Activated CD8-positive, alpha-beta memory T cell treated with anti-CD3 and anti-CD28 coated beads, Interleukin-2, amount 10 ng/mL, durations not matched to agents 7 days and 5 days (primary cell): ENCODE results near the gene SCMH1. TPM values are rescaled to one million over a fixed set of nuclear protein-coding genes. Genes with fewer than 3 reads are reported as not detected.
"Not testable (repeated sequence)": the region's sequence is repeated elsewhere in the genome, so short reads cannot be mapped to it uniquely, and the experiment has no call there.

Source experiments
- ATAC-seq: fragments of 150-1000 bp; cut with Tn5 transposase; one replicate; pipeline ENCODE4 v1.10.0; 2021; ENCODE audit warnings: moderate library complexity
- CTCF ChIA-PET: fragments of 350-600 bp; sonication (Branson Sonifier 250); formaldehyde crosslinking; loops from one replicate; lab custom pipeline; 2021; ENCODE audit warnings: antibody characterized with exemption; lab: Charles Lee
- DNase-seq: peaks from one replicate; pipeline ENCODE4 v3.0.0-alpha.2; 2020
- H3K27ac Mint-ChIP-seq: one replicate; pipeline ENCODE4 v1.8.0; 2021; ENCODE audit warnings: mild to moderate bottlenecking, mixed read lengths
- H3K27me3 Mint-ChIP-seq: one replicate; pipeline ENCODE4 v1.8.0; 2021; ENCODE audit warnings: mixed read lengths
- H3K36me3 Mint-ChIP-seq: one replicate; pipeline ENCODE4 v1.8.0; 2021; ENCODE audit warnings: mild to moderate bottlenecking, mixed read lengths
- H3K4me1 Mint-ChIP-seq: one replicate; pipeline ENCODE4 v1.8.0; 2021; ENCODE audit warnings: mixed read lengths
- H3K4me3 Mint-ChIP-seq: one replicate; pipeline ENCODE4 v1.8.0; 2021; ENCODE audit warnings: mild to moderate bottlenecking, moderate library complexity, mixed read lengths
- H3K9me3 Mint-ChIP-seq: one replicate; pipeline ENCODE4 v1.8.0; 2022; ENCODE audit warnings: low read depth, mixed read lengths
- total RNA-seq, 2 experiments: library from RNA; stranded (reverse); gene quantifications; one replicate each; pipeline ENCODE4 v1.2.3, GENCODE V29; 2021

SCMH1 gene
- total RNA-seq, 2 experiments from 2014 or later, result 20.3 to 30.0 TPM

- CTCF ChIA-PET, result no interaction called here
- no peaks in the 10 kb centered on the region for H3K4me1 Mint-ChIP-seq
- ATAC-seq, result no peak
- H3K9me3 Mint-ChIP-seq, result no peaks in the 10 kb centered on the region
- H3K36me3 Mint-ChIP-seq, result peaks cover 14% of the 10 kb centered on the region
- DNase-seq, result no peak
- no peaks in the 10 kb centered on the region for H3K27me3 Mint-ChIP-seq
- H3K4me3 Mint-ChIP-seq, result no peak overlapping the region
- no peak overlapping the region for H3K27ac Mint-ChIP-seq
These were observed 88.3 kb downstream of the SCMH1 start for GRCh38 chr1:41153750-41154274.

GRCh38 chr1:41152622-41153044, 89.5 kb downstream of the SCMH1 start:
- Mint-ChIP-seq H3K27ac (no peak overlapping the region), H3K4me1 (no peaks in the 10 kb centered on the region), H3K36me3 (peaks cover 14% of the 10 kb centered on the region), H3K9me3 (no peaks in the 10 kb centered on the region), H3K27me3 (no peaks in the 10 kb centered on the region), H3K4me3 (no peak overlapping the region)
- CTCF ChIA-PET, result no interaction called here
- no peak for DNase-seq
- ATAC-seq, result no peak

GRCh38 chr1:41151846-41152245, 90.3 kb downstream of the SCMH1 start:
- Mint-ChIP-seq H3K9me3 (no peaks in the 10 kb centered on the region), H3K4me3 (no peak overlapping the region), H3K36me3 (peaks cover 17% of the 10 kb centered on the region), H3K27me3 (no peaks in the 10 kb centered on the region), H3K27ac (no peak overlapping the region), H3K4me1 (no peaks in the 10 kb centered on the region)
- CTCF ChIA-PET, result no interaction called here
- no peak for ATAC-seq
- no peak for DNase-seq

GRCh38 chr1:41149570-41149969, 92.5 kb downstream of the SCMH1 start:
- CTCF ChIA-PET, result no interaction called here

GRCh38 chr1:41144285-41144684, 97.8 kb downstream of the SCMH1 start:
- CTCF ChIA-PET, result no interaction called here

More at GRCh38 chr1:41149570-41149969, 92.5 kb downstream of the SCMH1 start:
- H3K4me1 Mint-ChIP-seq, result no peaks in the 10 kb centered on the region
- no peak overlapping the region for H3K4me3 Mint-ChIP-seq
- H3K27me3 Mint-ChIP-seq, result no peaks in the 10 kb centered on the region
- H3K36me3 Mint-ChIP-seq, result peaks cover 17% of the 10 kb centered on the region
- no peak overlapping the region for H3K27ac Mint-ChIP-seq
- DNase-seq, result no peak
- no peaks in the 10 kb centered on the region for H3K9me3 Mint-ChIP-seq
- ATAC-seq, result no peak

GRCh38 chr1:41138549-41138948, 103.6 kb downstream of the SCMH1 start:
- CTCF ChIA-PET, result no interaction called here
- Mint-ChIP-seq H3K27me3 (no peaks in the 10 kb centered on the region), H3K27ac (no peak overlapping the region), H3K36me3 (peaks cover 64% of the 10 kb centered on the region), H3K4me1 (no peaks in the 10 kb centered on the region), H3K4me3 (no peak overlapping the region), H3K9me3 (no peaks in the 10 kb centered on the region)
- ATAC-seq (no peak), DNase-seq (no peak)

More at GRCh38 chr1:41144285-41144684, 97.8 kb downstream of the SCMH1 start:
- no peaks in the 10 kb centered on the region for H3K9me3 Mint-ChIP-seq
- no peak overlapping the region for H3K27ac Mint-ChIP-seq
- H3K27me3 Mint-ChIP-seq, result no peaks in the 10 kb centered on the region
- no peak for DNase-seq
- ATAC-seq, result no peak
- H3K4me3 Mint-ChIP-seq, result no peak overlapping the region
- H3K4me1 Mint-ChIP-seq, result no peaks in the 10 kb centered on the region
- peaks cover 37% of the 10 kb centered on the region for H3K36me3 Mint-ChIP-seq

- Mint-ChIP-seq H3K36me3 (peaks cover 61% of the 10 kb centered on the region), H3K4me1 (no peaks in the 10 kb centered on the region), H3K27ac (no peak overlapping the region), H3K9me3 (no peaks in the 10 kb centered on the region), H3K27me3 (no peaks in the 10 kb centered on the region), H3K4me3 (no peak overlapping the region)
- ATAC-seq, result no peak
- DNase-seq, result no peak
- CTCF ChIA-PET, result no interaction called here
These were observed 106.7 kb downstream of the SCMH1 start for GRCh38 chr1:41135196-41135947.

- H3K9me3 Mint-ChIP-seq, H3K4me3 Mint-ChIP-seq, H3K27me3 Mint-ChIP-seq, H3K27ac Mint-ChIP-seq, H3K4me1 Mint-ChIP-seq, ATAC-seq, CTCF ChIA-PET, DNase-seq: not testable (repeated sequence)
- H3K36me3 Mint-ChIP-seq, result peaks cover 55% of the 10 kb centered on the region
These were observed 107.8 kb downstream of the SCMH1 start for GRCh38 chr1:41134325-41134724.

- no peaks in the 10 kb centered on the region for H3K27me3 Mint-ChIP-seq
- DNase-seq, result no peak
- no peak overlapping the region for H3K27ac Mint-ChIP-seq
- no peaks in the 10 kb centered on the region for H3K36me3 Mint-ChIP-seq
- no peaks in the 10 kb centered on the region for H3K9me3 Mint-ChIP-seq
- H3K4me1 Mint-ChIP-seq, result no peaks in the 10 kb centered on the region
- no peak for ATAC-seq
- H3K4me3 Mint-ChIP-seq, result no peak overlapping the region
- CTCF ChIA-PET, result no interaction called here
These were observed 119.1 kb downstream of the SCMH1 start for GRCh38 chr1:41122851-41123518.

GRCh38 chr1:41122148-41122547, 120.0 kb downstream of the SCMH1 start:
- ATAC-seq, result no peak

GRCh38 chr1:41118645-41119044, 123.5 kb downstream of the SCMH1 start:
- H3K4me3 Mint-ChIP-seq, result no peak overlapping the region
- no peaks in the 10 kb centered on the region for H3K4me1 Mint-ChIP-seq
- DNase-seq (no peak), ATAC-seq (no peak)
- CTCF ChIA-PET, result no interaction called here
- H3K9me3 Mint-ChIP-seq, result no peaks in the 10 kb centered on the region
- H3K36me3 Mint-ChIP-seq, result peaks cover 7% of the 10 kb centered on the region
- H3K27me3 Mint-ChIP-seq, result no peaks in the 10 kb centered on the region
- H3K27ac Mint-ChIP-seq, result no peak overlapping the region

More at GRCh38 chr1:41122148-41122547, 120.0 kb downstream of the SCMH1 start:
- Mint-ChIP-seq H3K27ac (no peak overlapping the region), H3K4me3 (no peak overlapping the region), H3K36me3 (peaks cover 3% of the 10 kb centered on the region), H3K9me3 (no peaks in the 10 kb centered on the region), H3K27me3 (no peaks in the 10 kb centered on the region), H3K4me1 (no peaks in the 10 kb centered on the region)
- CTCF ChIA-PET, result no interaction called here
- no peak for DNase-seq

GRCh38 chr1:41117241-41117640, 124.9 kb downstream of the SCMH1 start:
- H3K36me3 Mint-ChIP-seq, H3K27me3 Mint-ChIP-seq, H3K27ac Mint-ChIP-seq, H3K9me3 Mint-ChIP-seq, CTCF ChIA-PET, H3K4me3 Mint-ChIP-seq, ATAC-seq, DNase-seq, H3K4me1 Mint-ChIP-seq: not testable (repeated sequence)

GRCh38 chr1:41110736-41111135, 131.4 kb downstream of the SCMH1 start:
- H3K9me3 Mint-ChIP-seq, result no peaks in the 10 kb centered on the region
- no peak overlapping the region for H3K4me3 Mint-ChIP-seq
- peaks cover 8% of the 10 kb centered on the region for H3K4me1 Mint-ChIP-seq
- H3K27me3 Mint-ChIP-seq, result no peaks in the 10 kb centered on the region
- CTCF ChIA-PET, result no interaction called here
- H3K36me3 Mint-ChIP-seq, result peaks cover 11% of the 10 kb centered on the region
- DNase-seq (no peak), ATAC-seq (no peak)
- no peak overlapping the region for H3K27ac Mint-ChIP-seq

GRCh38 chr1:41110286-41110685, 131.8 kb downstream of the SCMH1 start:
- H3K36me3 Mint-ChIP-seq, result peaks cover 10% of the 10 kb centered on the region
- H3K4me3 Mint-ChIP-seq, result no peak overlapping the region
- H3K27ac Mint-ChIP-seq, result no peak overlapping the region
- ATAC-seq (no peak), DNase-seq (no peak)
- no peaks in the 10 kb centered on the region for H3K27me3 Mint-ChIP-seq
- CTCF ChIA-PET, result no interaction called here
- H3K4me1 Mint-ChIP-seq, result peaks cover 8% of the 10 kb centered on the region
- H3K9me3 Mint-ChIP-seq, result no peaks in the 10 kb centered on the region
